ENCODE measurements around the gene ALLC. TPM values are rescaled to one million over a fixed set of nuclear protein-coding genes. Genes with fewer than 3 reads are reported as not detected.
A peak's percentile ranks its signal among the peaks of the same experiment; 100 is the strongest.

Gene ALLC
- total and polyA plus RNA-seq, 2 experiments from 2014 or later = not detected

DNA sequence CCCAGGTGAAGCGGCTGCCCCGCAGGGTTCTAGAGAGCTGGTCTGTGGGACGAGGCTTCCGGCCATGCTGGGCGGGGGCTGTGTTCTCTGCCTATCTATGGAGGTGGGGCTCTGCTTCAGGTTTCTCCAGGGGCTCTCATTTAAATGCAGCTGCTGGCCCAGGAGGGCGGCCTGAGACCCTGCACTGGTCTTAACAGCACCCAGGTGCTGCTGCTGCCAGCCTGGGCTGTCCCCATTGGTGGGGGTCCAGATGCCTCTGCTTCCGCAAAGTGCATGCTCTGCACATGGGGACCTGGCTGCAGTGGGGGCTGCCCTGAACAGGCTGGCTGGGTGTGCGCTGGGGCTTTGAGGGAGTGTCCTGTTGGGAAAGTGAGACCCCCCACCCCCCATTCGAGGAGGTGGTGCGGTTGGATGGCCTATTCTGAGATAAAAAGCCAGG is 29.7 kb upstream of the ALLC start:
- DNase-seq (ENCODE audit: low spot score) = no peak
- H3K27me3 Mint-ChIP-seq (ENCODE audit: insufficient read depth, low read depth, poor library complexity) = peaks cover 6% of the 10 kb centered on the region
- peak; percentile 28 for ATAC-seq
- H3K27ac ChIP-seq (ENCODE audit: low read depth) = no peak overlapping the region
- H3K9me3 Mint-ChIP-seq = no peaks in the 10 kb centered on the region
- H3K4me1 ChIP-seq (ENCODE audit: insufficient read depth) = no peaks in the 10 kb centered on the region
- no peak overlapping the region for H3K4me3 ChIP-seq
- H3K27ac Mint-ChIP-seq = no peak overlapping the region
- 0 out of 2 replicates have a peak overlapping the region, but pooled peaks have one; percentile 5 for H2AFZ ChIP-seq
- no peaks in the 10 kb centered on the region for H3K27me3 ChIP-seq (ENCODE audit: insufficient read depth)
- no peak overlapping the region for H3K4me3 Mint-ChIP-seq
- H3F3A ChIP-seq (replicated peaks; ENCODE audit: low read depth) = 0 out of 2 replicates have a peak, but pooled peaks cover 4% of the 10 kb centered on the region
- H4K20me1 ChIP-seq (replicated peaks; ENCODE audit: insufficient read depth) = no peaks in the 10 kb centered on the region
- H3K36me3 Mint-ChIP-seq (ENCODE audit: low read depth) = no peaks in the 10 kb centered on the region
- H3K9me2 ChIP-seq (ENCODE audit: insufficient read depth) = 0 out of 2 replicates have a peak, but pooled peaks cover 2% of the 10 kb centered on the region
- H3K4me2 ChIP-seq = no peak overlapping the region
- TF ChIP-seq, protein P1, sequence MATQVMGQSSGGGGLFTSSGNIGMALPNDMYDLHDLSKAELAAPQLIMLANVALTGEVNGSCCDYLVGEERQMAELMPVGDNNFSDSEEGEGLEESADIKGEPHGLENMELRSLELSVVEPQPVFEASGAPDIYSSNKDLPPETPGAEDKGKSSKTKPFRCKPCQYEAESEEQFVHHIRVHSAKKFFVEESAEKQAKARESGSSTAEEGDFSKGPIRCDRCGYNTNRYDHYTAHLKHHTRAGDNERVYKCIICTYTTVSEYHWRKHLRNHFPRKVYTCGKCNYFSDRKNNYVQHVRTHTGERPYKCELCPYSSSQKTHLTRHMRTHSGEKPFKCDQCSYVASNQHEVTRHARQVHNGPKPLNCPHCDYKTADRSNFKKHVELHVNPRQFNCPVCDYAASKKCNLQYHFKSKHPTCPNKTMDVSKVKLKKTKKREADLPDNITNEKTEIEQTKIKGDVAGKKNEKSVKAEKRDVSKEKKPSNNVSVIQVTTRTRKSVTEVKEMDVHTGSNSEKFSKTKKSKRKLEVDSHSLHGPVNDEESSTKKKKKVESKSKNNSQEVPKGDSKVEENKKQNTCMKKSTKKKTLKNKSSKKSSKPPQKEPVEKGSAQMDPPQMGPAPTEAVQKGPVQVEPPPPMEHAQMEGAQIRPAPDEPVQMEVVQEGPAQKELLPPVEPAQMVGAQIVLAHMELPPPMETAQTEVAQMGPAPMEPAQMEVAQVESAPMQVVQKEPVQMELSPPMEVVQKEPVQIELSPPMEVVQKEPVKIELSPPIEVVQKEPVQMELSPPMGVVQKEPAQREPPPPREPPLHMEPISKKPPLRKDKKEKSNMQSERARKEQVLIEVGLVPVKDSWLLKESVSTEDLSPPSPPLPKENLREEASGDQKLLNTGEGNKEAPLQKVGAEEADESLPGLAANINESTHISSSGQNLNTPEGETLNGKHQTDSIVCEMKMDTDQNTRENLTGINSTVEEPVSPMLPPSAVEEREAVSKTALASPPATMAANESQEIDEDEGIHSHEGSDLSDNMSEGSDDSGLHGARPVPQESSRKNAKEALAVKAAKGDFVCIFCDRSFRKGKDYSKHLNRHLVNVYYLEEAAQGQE (IDR thresholded peaks at IDR 0.05; ENCODE audit: unreplicated experiment) = no peak
- TF ChIP-seq NANOG (IDR thresholded peaks at IDR 0.05; ENCODE audit: borderline replicate concordance) (no peak), JUNB (IDR thresholded peaks at IDR 0.05; ENCODE audit: unreplicated experiment) (no peak), ZNF331 (CRISPR knock-in tag; IDR thresholded peaks at IDR 0.05; ENCODE audit: low read depth) (no peak), CREB1 (CRISPR knock-in tag; IDR thresholded peaks at IDR 0.05; ENCODE audit: low read depth) (no peak), EZH2phosphoT487 (IDR thresholded peaks at IDR 0.05; ENCODE audit: unreplicated experiment) (no peak), ZNF114 (CRISPR knock-in tag; IDR thresholded peaks at IDR 0.05) (no peak), POLR2AphosphoS5 (IDR thresholded peaks at IDR 0.05; ENCODE audit: low read depth) (no peak), STAT1 (IDR thresholded peaks at IDR 0.05; ENCODE audit: unreplicated experiment) (no peak), EZH2 (IDR thresholded peaks at IDR 0.05; ENCODE audit: low read depth, unreplicated experiment) (no peak)
- TF ChIP-seq, protein P2, sequence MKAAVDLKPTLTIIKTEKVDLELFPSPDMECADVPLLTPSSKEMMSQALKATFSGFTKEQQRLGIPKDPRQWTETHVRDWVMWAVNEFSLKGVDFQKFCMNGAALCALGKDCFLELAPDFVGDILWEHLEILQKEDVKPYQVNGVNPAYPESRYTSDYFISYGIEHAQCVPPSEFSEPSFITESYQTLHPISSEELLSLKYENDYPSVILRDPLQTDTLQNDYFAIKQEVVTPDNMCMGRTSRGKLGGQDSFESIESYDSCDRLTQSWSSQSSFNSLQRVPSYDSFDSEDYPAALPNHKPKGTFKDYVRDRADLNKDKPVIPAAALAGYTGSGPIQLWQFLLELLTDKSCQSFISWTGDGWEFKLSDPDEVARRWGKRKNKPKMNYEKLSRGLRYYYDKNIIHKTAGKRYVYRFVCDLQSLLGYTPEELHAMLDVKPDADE (IDR thresholded peaks at IDR 0.05) = no peak
- TF ChIP-seq, protein P3, sequence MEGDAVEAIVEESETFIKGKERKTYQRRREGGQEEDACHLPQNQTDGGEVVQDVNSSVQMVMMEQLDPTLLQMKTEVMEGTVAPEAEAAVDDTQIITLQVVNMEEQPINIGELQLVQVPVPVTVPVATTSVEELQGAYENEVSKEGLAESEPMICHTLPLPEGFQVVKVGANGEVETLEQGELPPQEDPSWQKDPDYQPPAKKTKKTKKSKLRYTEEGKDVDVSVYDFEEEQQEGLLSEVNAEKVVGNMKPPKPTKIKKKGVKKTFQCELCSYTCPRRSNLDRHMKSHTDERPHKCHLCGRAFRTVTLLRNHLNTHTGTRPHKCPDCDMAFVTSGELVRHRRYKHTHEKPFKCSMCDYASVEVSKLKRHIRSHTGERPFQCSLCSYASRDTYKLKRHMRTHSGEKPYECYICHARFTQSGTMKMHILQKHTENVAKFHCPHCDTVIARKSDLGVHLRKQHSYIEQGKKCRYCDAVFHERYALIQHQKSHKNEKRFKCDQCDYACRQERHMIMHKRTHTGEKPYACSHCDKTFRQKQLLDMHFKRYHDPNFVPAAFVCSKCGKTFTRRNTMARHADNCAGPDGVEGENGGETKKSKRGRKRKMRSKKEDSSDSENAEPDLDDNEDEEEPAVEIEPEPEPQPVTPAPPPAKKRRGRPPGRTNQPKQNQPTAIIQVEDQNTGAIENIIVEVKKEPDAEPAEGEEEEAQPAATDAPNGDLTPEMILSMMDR (conservative IDR thresholded peaks at IDR 0.05; ENCODE audit: low read depth in 2 of 2) = no peak
- TF ChIP-seq, protein P4, sequence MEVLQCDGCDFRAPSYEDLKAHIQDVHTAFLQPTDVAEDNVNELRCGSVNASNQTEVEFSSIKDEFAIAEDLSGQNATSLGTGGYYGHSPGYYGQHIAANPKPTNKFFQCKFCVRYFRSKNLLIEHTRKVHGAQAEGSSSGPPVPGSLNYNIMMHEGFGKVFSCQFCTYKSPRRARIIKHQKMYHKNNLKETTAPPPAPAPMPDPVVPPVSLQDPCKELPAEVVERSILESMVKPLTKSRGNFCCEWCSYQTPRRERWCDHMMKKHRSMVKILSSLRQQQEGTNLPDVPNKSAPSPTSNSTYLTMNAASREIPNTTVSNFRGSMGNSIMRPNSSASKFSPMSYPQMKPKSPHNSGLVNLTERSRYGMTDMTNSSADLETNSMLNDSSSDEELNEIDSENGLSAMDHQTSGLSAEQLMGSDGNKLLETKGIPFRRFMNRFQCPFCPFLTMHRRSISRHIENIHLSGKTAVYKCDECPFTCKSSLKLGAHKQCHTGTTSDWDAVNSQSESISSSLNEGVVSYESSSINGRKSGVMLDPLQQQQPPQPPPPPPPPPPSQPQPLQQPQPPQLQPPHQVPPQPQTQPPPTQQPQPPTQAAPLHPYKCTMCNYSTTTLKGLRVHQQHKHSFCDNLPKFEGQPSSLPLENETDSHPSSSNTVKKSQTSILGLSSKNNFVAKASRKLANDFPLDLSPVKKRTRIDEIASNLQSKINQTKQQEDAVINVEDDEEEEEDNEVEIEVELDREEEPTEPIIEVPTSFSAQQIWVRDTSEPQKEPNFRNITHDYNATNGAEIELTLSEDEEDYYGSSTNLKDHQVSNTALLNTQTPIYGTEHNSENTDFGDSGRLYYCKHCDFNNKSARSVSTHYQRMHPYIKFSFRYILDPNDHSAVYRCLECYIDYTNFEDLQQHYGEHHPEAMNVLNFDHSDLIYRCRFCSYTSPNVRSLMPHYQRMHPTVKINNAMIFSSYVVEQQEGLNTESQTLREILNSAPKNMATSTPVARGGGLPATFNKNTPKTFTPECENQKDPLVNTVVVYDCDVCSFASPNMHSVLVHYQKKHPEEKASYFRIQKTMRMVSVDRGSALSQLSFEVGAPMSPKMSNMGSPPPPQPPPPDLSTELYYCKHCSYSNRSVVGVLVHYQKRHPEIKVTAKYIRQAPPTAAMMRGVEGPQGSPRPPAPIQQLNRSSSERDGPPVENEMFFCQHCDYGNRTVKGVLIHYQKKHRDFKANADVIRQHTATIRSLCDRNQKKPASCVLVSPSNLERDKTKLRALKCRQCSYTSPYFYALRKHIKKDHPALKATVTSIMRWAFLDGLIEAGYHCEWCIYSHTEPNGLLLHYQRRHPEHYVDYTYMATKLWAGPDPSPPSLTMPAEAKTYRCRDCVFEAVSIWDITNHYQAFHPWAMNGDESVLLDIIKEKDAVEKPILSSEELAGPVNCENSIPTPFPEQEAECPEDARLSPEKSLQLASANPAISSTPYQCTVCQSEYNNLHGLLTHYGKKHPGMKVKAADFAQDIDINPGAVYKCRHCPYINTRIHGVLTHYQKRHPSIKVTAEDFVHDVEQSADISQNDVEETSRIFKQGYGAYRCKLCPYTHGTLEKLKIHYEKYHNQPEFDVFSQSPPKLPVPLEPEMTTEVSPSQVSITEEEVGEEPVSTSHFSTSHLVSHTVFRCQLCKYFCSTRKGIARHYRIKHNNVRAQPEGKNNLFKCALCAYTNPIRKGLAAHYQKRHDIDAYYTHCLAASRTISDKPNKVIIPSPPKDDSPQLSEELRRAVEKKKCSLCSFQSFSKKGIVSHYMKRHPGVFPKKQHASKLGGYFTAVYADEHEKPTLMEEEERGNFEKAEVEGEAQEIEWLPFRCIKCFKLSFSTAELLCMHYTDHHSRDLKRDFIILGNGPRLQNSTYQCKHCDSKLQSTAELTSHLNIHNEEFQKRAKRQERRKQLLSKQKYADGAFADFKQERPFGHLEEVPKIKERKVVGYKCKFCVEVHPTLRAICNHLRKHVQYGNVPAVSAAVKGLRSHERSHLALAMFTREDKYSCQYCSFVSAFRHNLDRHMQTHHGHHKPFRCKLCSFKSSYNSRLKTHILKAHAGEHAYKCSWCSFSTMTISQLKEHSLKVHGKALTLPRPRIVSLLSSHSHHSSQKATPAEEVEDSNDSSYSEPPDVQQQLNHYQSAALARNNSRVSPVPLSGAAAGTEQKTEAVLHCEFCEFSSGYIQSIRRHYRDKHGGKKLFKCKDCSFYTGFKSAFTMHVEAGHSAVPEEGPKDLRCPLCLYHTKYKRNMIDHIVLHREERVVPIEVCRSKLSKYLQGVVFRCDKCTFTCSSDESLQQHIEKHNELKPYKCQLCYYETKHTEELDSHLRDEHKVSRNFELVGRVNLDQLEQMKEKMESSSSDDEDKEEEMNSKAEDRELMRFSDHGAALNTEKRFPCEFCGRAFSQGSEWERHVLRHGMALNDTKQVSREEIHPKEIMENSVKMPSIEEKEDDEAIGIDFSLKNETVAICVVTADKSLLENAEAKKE (CRISPR knock-in tag; IDR thresholded peaks at IDR 0.05) = no peak
- no peaks in the 10 kb centered on the region for H3K36me3 ChIP-seq (ENCODE audit: insufficient read depth)
- H3K79me2 ChIP-seq (replicated peaks; ENCODE audit: insufficient read depth) = no peaks in the 10 kb centered on the region
- H3K4me1 Mint-ChIP-seq = peaks cover 9% of the 10 kb centered on the region; the same call in 2 of the 3 replicates

All from GM23338 (cell line).